Loucy (cell line): ENCODE data around the gene GABRB2.

Experiments
- EZH2phosphoT487 ChIP-seq: fragments of 200-600 bp; IDR thresholded peaks from 2 replicates; pipeline ENCODE4 v1.6.1; 2018; ENCODE audit warnings: antibody characterized with exemption, mild to moderate bottlenecking, moderate library complexity, borderline replicate concordance
- TF ChIP-seq, protein P1 (sequence below): fragments of 200-600 bp; sonication (generic); conservative IDR thresholded peaks from 2 replicates; pipeline ENCODE4 v1.5.1; 2014; ENCODE audit warnings: mild to moderate bottlenecking, antibody characterized with exemption, low read length

DNA sequence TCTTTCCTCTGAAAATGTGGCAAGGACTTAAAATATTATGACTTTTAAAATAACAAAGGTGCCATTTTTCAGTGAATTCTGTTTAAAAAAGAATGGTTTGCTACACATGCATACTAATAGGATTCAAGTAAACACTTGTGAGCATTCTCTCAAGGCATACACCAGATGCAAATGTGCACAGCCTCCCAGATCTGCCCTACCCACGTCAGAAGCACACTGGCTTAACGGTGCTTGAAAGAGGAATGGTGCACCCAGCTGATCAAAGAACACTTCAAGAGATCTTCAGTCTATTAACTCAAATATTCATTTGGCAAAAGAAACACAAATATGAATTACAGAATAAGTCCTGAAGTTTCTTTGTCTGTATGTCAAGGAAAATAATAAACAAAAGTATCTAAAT, 15.8 kb downstream of the GABRB2 start:
- TF ChIP-seq, protein P1, sequence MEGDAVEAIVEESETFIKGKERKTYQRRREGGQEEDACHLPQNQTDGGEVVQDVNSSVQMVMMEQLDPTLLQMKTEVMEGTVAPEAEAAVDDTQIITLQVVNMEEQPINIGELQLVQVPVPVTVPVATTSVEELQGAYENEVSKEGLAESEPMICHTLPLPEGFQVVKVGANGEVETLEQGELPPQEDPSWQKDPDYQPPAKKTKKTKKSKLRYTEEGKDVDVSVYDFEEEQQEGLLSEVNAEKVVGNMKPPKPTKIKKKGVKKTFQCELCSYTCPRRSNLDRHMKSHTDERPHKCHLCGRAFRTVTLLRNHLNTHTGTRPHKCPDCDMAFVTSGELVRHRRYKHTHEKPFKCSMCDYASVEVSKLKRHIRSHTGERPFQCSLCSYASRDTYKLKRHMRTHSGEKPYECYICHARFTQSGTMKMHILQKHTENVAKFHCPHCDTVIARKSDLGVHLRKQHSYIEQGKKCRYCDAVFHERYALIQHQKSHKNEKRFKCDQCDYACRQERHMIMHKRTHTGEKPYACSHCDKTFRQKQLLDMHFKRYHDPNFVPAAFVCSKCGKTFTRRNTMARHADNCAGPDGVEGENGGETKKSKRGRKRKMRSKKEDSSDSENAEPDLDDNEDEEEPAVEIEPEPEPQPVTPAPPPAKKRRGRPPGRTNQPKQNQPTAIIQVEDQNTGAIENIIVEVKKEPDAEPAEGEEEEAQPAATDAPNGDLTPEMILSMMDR, result no peak
- no peak for TF ChIP-seq EZH2phosphoT487
